ENCODE measurements around the gene HADH.
"Not testable (repeated sequence)": the region's sequence is repeated elsewhere in the genome, so short reads cannot be mapped to it uniquely, and the experiment has no call there.

HADH gene

DNA sequence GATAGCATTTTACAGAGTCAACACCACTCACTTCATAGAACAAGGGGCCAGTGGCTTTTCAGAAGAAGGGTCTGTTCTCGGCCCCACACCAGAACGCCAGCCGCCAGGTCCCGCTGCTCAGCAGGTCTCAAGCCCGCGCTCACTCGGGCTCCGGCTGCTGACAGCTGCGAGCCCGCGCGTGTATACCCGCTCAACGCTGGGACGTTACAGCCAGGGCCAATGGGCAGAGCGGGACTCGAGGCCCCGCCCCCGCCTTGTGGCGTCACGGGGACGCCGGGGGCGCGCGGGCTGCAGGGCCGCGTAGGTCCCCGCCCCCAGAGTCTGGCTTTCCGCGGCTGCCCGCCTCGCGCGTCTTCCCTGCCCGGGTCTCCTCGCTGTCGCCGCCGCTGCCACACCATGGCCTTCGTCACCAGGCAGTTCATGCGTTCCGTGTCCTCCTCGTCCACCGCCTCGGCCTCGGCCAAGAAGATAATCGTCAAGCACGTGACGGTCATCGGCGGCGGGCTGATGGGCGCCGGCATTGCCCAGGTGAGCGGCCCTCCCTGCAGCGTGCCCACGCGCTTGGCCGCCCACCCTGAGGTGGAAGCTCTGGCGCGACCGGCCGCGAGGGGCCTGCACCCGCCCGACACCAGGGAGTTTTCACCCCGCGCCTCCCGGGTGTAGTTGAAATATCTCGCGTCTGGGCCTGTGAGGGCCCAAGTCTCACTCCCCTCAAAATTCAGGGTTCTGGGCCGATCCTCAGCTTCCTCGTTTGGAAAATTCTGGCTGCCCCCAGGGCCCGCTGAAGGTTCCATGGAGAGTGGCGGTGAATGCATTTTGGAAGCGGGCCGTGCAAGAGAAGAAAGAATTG lies at the start of gene HADH:
TSS of gene HADH (plus strand) at position 353 of the 850 bp plus-strand sequence. CDS start at position 397, 44 bp downstream.
- DNase-seq: peak; percentile 94

- DNase-seq: no peak
These were observed 43.9 kb upstream of the HADH start for GRCh38 chr4:107945809-107946208.

GRCh38 chr4:107950746-107951540 lies 38.7 kb upstream of the HADH start:
- DNase-seq: no peak

- DNase-seq: no peak
These were observed 38.1 kb upstream of the HADH start for GRCh38 chr4:107951551-107951950.

DNA sequence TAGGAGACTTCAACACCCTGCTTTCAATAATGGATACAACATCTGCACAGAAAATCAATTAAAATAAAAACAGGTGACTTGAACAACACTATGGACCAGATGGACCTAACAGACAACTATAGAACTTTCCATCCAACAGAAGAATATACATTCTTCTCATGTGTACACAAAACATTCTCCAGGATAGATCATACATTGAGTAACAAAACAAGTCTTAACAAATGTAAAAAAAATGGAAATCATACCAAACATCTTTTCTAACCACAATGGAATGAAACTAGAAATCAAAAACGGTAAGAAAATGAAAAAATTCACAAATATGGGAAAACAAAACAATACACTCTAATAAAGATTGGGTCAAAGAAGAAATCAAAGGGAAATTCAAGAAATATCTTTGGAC lies 33.7 kb upstream of the HADH start:
- no peak for DNase-seq

DNA sequence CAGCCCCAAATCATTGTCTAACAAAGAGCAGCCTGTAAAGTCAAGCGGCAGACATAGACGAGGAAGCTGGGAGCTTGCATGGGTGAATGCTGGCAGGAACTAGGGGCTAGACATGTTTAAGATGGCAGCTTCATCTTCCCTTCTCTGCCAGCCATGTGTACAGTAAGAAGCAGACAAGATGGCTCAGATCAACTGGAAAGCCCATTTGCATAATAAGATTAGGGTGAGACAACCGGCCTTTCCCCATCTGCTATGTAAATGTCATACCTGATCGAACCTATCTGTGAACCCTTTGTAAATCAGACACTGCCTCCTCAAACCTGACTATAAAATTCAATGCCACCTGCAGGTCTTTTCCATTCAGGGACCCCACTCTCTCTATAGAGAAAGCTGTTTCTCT lies 22.8 kb upstream of the HADH start:
- DNase-seq: no peak

DNA sequence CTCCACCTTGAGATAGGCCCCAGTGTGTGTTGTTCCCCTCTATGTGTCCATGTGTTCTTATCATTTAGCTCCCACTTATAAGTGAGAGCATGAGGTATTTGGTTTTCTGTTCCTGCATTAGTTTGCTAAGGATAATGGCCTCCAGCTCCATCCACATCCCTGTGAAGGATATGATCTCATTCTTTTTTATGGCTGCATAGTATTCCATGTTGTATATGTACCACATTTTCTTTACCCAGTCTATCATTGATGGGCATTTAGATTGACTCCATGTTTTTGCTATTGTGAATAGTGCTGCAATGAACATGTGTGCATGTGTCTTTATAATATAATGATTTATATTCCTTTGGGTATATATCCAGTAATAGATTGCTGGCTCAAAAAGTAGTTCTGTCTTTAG lies 22.2 kb upstream of the HADH start:
- DNase-seq: not testable (repeated sequence)

GRCh38 chr4:107967921-107968320 lies 21.8 kb upstream of the HADH start:
- not testable (repeated sequence) for DNase-seq

GRCh38 chr4:107970063-107970798 lies 19.5 kb upstream of the HADH start:
- no peak for DNase-seq

GRCh38 chr4:107972605-107973004 lies 17.1 kb upstream of the HADH start:
- no peak for DNase-seq

DNA sequence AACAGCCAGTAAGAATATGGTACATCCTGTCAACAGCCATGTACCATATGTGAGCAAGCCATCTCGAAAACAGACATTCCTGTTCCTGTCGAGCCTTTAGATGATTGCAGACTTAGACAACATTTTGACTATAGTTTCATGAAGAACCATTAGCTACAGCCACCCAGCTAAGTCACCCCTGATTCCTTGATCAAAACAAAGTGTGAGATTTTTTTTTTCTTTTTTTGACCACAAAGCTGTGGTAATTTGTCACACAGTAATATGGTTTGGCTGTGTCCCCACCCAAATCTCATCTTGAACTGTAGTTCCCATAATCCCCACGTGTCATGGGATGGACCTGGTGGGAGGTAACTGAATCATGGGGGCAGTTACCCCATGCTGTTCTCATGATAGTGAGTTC lies 15.2 kb upstream of the HADH start:
- no peak for DNase-seq

- no peak for DNase-seq
These were observed 12.2 kb upstream of the HADH start for GRCh38 chr4:107977482-107977881.

- DNase-seq: no peak
These were observed 11.6 kb upstream of the HADH start for GRCh38 chr4:107977966-107978705.

- DNase-seq: no peak
These were observed 10.8 kb upstream of the HADH start for GRCh38 chr4:107978716-107979451.

DNA sequence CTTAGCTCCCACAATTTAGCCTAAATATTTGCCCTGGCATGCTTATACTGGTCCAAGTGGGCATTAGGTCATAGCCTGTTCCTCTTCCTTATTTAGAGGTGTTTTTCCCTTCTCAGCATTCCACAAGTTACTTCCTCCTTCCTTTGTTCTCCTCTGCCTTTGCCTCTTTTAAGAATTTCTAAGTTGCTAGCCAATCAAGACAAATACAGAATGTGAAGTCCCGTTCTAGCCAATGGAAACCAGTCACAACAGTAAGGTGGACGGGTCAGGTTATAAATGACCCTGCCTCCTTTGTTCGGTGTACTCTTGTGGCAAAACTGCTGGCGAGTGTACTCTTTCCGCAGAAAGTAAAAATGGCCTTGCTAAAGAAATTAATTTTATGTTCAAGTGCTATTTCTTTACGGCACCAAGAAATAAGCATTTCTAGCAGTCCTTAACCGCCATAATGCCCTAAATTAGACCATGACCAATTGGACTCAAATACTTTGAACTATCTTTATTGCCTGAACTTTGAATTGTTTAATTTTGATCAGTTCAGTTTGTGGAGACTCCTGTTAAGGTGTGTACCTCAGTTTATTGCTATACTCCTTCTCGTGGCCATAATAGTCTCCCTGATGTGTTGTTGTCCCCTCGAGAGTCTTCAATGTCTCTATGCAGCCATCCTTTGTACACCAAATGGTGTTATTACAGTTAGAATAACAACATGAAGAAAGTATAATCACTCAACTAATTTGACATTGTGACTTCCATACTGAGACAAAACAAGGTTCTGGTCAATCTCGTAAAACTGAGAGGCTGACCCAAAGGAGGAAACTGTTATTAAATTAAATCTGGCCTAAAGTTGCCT lies 1.6 kb upstream of the HADH start:
- DNase-seq: no peak

DNA sequence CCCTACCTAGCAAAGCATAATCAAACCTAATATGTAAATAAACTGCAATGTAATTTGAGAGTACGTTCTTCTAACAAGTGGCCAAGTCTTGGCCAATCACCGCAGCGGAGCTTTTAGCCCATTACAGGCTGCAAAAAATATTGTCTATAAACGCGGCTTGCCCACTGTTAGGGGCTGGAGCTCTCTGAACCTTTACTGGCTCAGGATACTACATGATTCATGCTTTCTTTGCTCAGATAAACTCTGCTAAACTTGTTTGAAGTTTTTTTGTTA lies 990 bp upstream of the HADH start:
- DNase-seq: no peak

- no peak for DNase-seq
These were observed 540 bp upstream of the HADH start for GRCh38 chr4:107989162-107989536.

GRCh38 chr4:107991945-107992630 lies 2.4 kb downstream of the HADH start:
- DNase-seq: no peak

- DNase-seq: no peak
These were observed 4.3 kb downstream of the HADH start for GRCh38 chr4:107993969-107994368.

- DNase-seq: no peak
These were observed 5.2 kb downstream of the HADH start for GRCh38 chr4:107994894-107995293.
